AG04449 (cell line): ENCODE results near the gene NKRF.

Experiments used
- CTCF ChIA-PET: fragments of 350-600 bp; formaldehyde crosslinking; extraction: SDS; loops from one replicate; lab custom pipeline; 2021; ENCODE audit warnings: antibody characterized with exemption; lab: Yijun Ruan, JAX
- POLR2A ChIA-PET: fragments of 400-600, 350-600 bp; formaldehyde crosslinking; extraction: SDS; loops from one replicate; lab custom pipeline; 2020; ENCODE audit warnings: antibody characterized with exemption, inconsistent platforms; lab: Yijun Ruan, JAX
- DNase-seq: peaks from one replicate; pipeline ENCODE4 v3.0.0-alpha.2; 2010; ENCODE audit warnings: low read depth, low spot score
- H3K4me3 ChIP-seq: 2 replicates; pipeline ENCODE4 v1.5.1; 2011; ENCODE audit warnings: low read depth, mild to moderate bottlenecking, control low read depth, low read length
- CTCF ChIP-seq: IDR thresholded peaks from one replicate; pipeline ENCODE4 v1.5.1; 2011; ENCODE audit warnings: mild to moderate bottlenecking, moderate library complexity, low read length, control low read depth, inconsistent platforms; ENCODE audit not compliant: insufficient read depth; ENCODE audit errors: missing control alignments

The NKRF gene

GRCh38 chrX:119573840-119574393, 32.3 kb downstream of the NKRF start:
- no peak for DNase-seq
- ChIA-PET POLR2A (interaction anchor here (0.5 to 1.9 kb wide), 6 partner anchors 9 to 279 kb away, joined by 3 to 4 read pairs (median 3); partner anchors contain the start of genes STEEP1 and UPF3B), CTCF (interaction anchor here (0.9 to 1.9 kb wide), 5 partner anchors 57 to 156 kb away, joined by 3 to 5 read pairs (median 4); no protein-coding TSS in a partner anchor)
- no peak for TF ChIP-seq CTCF
- peak overlapping the region; percentile 66 for H3K4me3 ChIP-seq

DNA sequence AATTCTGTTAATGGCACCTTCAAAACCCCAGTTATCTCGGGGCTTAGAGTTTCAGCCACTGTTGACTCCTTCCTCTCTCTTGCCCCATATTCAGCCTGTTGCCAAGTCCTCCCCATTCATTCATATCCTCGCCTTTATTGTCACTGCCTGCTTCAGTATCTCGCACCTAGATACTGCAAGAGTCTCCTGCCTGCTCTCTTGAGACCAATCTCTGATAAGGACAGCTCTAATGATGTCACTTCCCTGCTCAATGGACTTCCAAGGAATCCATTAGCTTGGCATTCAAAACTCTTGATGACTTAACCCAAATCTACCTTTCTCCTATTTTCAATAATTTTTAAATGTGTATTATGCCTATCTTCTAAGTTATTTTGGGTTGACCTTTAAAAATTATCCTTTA, 33.0 kb downstream of the NKRF start:
- ChIA-PET CTCF (interaction anchor here (0.9 to 1.4 kb wide), 4 partner anchors 57 to 157 kb away, joined by 3 to 4 read pairs (median 4); no protein-coding TSS in a partner anchor), POLR2A (interaction anchor here (1.0 to 1.9 kb wide), 2 partner anchors 8 to 280 kb away, joined by 3 to 4 read pairs; partner anchors contain the start of genes STEEP1 and UPF3B)
- H3K4me3 ChIP-seq = peak overlapping the region; percentile 66
- TF ChIP-seq CTCF = no peak
- DNase-seq = no peak

- CTCF ChIA-PET = no interaction called here
- POLR2A ChIA-PET = no interaction called here
- no peak overlapping the region for H3K4me3 ChIP-seq
- DNase-seq = no peak
- no peak for TF ChIP-seq CTCF
Observed at GRCh38 chrX:119570351-119570835, 35.8 kb downstream of the NKRF start.

DNA sequence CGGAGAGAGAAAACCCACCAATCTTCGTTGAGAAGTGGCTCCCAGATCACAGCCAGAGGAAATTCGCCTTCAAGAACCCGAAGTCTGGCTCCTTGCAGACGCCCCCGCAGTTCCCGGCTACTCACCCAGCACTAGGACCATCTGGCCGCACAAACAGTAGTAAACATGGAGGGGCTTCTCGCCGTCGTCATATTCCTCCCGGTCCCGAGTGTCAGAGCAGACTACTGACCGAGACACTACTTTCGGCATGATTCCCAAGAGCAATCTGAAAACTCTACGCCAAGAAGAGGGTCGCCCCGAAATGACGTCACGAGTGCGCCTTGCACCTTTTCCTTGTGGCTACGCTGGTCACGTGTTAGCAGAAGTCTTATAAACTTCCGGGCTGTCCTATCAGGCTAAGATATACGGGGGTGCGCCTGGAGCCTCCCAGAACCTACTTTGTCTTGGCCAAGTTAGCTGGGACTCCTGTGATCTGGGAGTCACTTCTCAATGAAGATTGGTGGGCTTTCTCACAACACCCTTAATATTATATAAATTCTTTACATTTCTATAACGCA, 41.0 kb downstream of the NKRF start, which contains the start of gene STEEP1:
Gene STEEP1, minus strand, starts transcription at position 303 of the 557 bp plus-strand sequence. Its CDS starts 54 bp downstream, at position 249.
- no peak for TF ChIP-seq CTCF
- ChIA-PET POLR2A (interaction anchor here (1.0 kb wide), 1 partner anchor 9 kb away, joined by 4 read pairs; the partner anchor contains the start of gene UBE2A), CTCF (no interaction called here)
- H3K4me3 ChIP-seq = peak within 1 kb of the TSS; percentile 68
- DNase-seq = peak; percentile 50

- ChIA-PET POLR2A (no interaction called here), CTCF (no interaction called here)
- TF ChIP-seq CTCF = no peak
- H3K4me3 ChIP-seq = no peak overlapping the region
- DNase-seq = no peak
Observed at GRCh38 chrX:119552508-119552907, 53.7 kb downstream of the NKRF start.
